ENCODE data around the gene TRABD.
A peak's percentile ranks its signal among the peaks of the same experiment; 100 is the strongest.

Gene TRABD

GRCh38 chr22:50227579-50228215 is 42.0 kb downstream of the TRABD start:
- TF ChIP-seq CTCF (IDR thresholded peaks at IDR 0.05; ENCODE audit: low read depth, low read length): no peak
- H3K4me3 ChIP-seq (ENCODE audit: low read depth, low read length): no peak overlapping the region

GRCh38 chr22:50228366-50228765 is 42.7 kb downstream of the TRABD start:
- no peak for TF ChIP-seq CTCF (IDR thresholded peaks at IDR 0.05; ENCODE audit: low read depth, low read length)
- no peak overlapping the region for H3K4me3 ChIP-seq (ENCODE audit: low read depth, low read length)

GRCh38 chr22:50229370-50229769 is 43.7 kb downstream of the TRABD start:
- TF ChIP-seq CTCF (IDR thresholded peaks at IDR 0.05; ENCODE audit: low read depth, low read length): no peak
- no peak overlapping the region for H3K4me3 ChIP-seq (ENCODE audit: low read depth, low read length)

- no peak for TF ChIP-seq CTCF (IDR thresholded peaks at IDR 0.05; ENCODE audit: low read depth, low read length)
- no peak overlapping the region for H3K4me3 ChIP-seq (ENCODE audit: low read depth, low read length)
Measured at GRCh38 chr22:50232481-50233151, 46.9 kb downstream of the TRABD start.

- H3K4me3 ChIP-seq (ENCODE audit: low read depth, low read length): no peak overlapping the region
- no peak for TF ChIP-seq CTCF (IDR thresholded peaks at IDR 0.05; ENCODE audit: low read depth, low read length)
Measured at GRCh38 chr22:50233223-50233622, 47.5 kb downstream of the TRABD start.

- 0 out of 2 replicates have a peak, but pooled peaks have one; percentile 22 for TF ChIP-seq CTCF (IDR thresholded peaks at IDR 0.05; ENCODE audit: low read depth, low read length)
- no peak overlapping the region for H3K4me3 ChIP-seq (ENCODE audit: low read depth, low read length)
Measured at GRCh38 chr22:50236731-50237409, 51.2 kb downstream of the TRABD start.

- TF ChIP-seq CTCF (IDR thresholded peaks at IDR 0.05; ENCODE audit: low read depth, low read length): no peak
- H3K4me3 ChIP-seq (ENCODE audit: low read depth, low read length): no peak overlapping the region
Measured at GRCh38 chr22:50238755-50239154, 53.0 kb downstream of the TRABD start.

Measured in WI38 (cell line).